Nephron (organoid): ENCODE results near the gene TENM4.
"Not testable (repeated sequence)": the region's sequence is repeated elsewhere in the genome, so short reads cannot be mapped to it uniquely, and the experiment has no call there.

Source experiments
- H3K27ac Mint-ChIP-seq, 3 experiments: 2 replicates each; pipeline ENCODE4 v1.8.0; 2020; ENCODE audit warnings: mixed read lengths in 3 of 3, mild to moderate bottlenecking in 2 of 3, moderate library complexity in 1 of 3
- H3K27me3 Mint-ChIP-seq: 2 replicates; pipeline ENCODE4 v1.8.0; 2021; ENCODE audit warnings: low read depth, mild to moderate bottlenecking, moderate library complexity, mixed read lengths
- H3K36me3 Mint-ChIP-seq: 2 replicates; pipeline ENCODE4 v1.8.0; 2020; ENCODE audit warnings: low read depth, mixed read lengths
- H3K4me1 Mint-ChIP-seq: 2 replicates; pipeline ENCODE4 v1.8.0; 2020; ENCODE audit warnings: mixed read lengths
- H3K4me3 Mint-ChIP-seq, 3 experiments: 2 replicates each; pipeline ENCODE4 v1.8.0; 2020; ENCODE audit warnings: mild to moderate bottlenecking in 3 of 3, mixed read lengths in 3 of 3, moderate library complexity in 2 of 3
- H3K9me3 Mint-ChIP-seq: 2 replicates; pipeline ENCODE4 v1.8.0; 2020; ENCODE audit warnings: mixed read lengths
- TF ChIP-seq, protein P1 (sequence below), 3 experiments: fragments of 200-600 bp; sonication (generic); IDR thresholded peaks; one replicate each; pipeline ENCODE4 v1.5.0; 2021; ENCODE audit warnings: antibody characterized with exemption in 3 of 3; ENCODE audit not compliant: unreplicated experiment in 3 of 3

Gene TENM4

DNA sequence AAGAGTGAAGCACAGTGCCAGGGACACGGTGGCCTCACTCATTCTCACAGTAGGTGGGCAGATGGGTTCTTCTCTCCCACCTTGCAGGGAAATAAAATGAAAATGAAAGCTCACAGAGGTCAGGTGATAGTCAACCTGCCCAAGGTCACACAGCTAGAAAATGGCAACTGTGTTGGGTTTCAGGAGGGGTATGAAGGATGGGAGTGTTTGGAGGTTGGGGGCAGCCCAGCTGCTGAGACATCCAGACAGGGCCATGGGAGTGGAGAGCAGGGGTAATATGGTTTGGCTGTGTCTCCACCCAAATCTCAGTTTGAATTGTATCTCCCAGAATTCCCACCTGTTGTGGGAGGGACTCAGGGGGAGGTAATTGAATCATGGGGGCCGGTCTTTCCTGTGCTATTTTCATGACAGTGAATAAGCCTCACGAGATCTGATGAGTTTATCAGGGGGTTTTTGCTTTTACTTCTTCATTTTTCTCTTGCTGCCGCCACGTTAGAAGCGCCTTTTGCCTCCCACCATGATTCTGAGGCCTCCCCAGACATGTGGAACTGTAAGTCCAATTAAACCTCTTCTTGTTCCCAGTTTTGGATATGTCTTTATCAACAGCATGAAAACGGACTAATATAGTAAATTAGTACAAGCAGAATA, 247.0 kb downstream of the TENM4 start:
- peaks cover 5% of the 10 kb centered on the region for H3K4me1 Mint-ChIP-seq
- no peak overlapping the region for H3K27ac Mint-ChIP-seq
- no peak overlapping the region for H3K4me3 Mint-ChIP-seq
- TF ChIP-seq, protein P1, sequence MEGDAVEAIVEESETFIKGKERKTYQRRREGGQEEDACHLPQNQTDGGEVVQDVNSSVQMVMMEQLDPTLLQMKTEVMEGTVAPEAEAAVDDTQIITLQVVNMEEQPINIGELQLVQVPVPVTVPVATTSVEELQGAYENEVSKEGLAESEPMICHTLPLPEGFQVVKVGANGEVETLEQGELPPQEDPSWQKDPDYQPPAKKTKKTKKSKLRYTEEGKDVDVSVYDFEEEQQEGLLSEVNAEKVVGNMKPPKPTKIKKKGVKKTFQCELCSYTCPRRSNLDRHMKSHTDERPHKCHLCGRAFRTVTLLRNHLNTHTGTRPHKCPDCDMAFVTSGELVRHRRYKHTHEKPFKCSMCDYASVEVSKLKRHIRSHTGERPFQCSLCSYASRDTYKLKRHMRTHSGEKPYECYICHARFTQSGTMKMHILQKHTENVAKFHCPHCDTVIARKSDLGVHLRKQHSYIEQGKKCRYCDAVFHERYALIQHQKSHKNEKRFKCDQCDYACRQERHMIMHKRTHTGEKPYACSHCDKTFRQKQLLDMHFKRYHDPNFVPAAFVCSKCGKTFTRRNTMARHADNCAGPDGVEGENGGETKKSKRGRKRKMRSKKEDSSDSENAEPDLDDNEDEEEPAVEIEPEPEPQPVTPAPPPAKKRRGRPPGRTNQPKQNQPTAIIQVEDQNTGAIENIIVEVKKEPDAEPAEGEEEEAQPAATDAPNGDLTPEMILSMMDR (IDR thresholded peaks at IDR 0.05; ENCODE audit: unreplicated experiment in 3 of 3), result no peak
- peaks cover 46% of the 10 kb centered on the region for H3K36me3 Mint-ChIP-seq
- peaks cover 13% of the 10 kb centered on the region for H3K9me3 Mint-ChIP-seq
- H3K27me3 Mint-ChIP-seq, result peaks cover 4% of the 10 kb centered on the region

DNA sequence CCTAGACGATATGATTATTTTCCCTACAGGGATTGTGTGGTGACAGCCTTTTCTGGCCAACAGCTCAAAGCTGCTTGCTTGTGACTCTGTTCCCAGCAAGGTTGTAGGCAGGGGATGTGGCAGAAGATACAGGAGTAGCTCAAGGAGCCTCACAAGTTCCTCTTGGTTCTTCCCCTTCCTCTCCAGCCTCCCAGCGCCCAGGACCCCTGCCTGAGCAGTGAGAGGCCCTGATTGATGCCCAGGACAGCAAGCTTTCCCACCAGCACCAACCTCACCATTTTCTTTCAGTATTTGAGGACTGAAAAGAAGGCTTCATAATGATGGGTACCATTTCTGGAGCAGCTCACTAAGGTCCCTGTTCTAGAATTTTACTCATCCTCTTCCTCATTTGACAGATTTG, 248.0 kb downstream of the TENM4 start:
- Mint-ChIP-seq H3K27ac (no peak overlapping the region), H3K36me3 (peaks cover 47% of the 10 kb centered on the region), H3K27me3 (no peaks in the 10 kb centered on the region), H3K4me3 (no peak overlapping the region), H3K9me3 (peaks cover 13% of the 10 kb centered on the region), H3K4me1 (no peaks in the 10 kb centered on the region)
- TF ChIP-seq, protein P1 (IDR thresholded peaks at IDR 0.05; ENCODE audit: unreplicated experiment in 3 of 3), result no peak

DNA sequence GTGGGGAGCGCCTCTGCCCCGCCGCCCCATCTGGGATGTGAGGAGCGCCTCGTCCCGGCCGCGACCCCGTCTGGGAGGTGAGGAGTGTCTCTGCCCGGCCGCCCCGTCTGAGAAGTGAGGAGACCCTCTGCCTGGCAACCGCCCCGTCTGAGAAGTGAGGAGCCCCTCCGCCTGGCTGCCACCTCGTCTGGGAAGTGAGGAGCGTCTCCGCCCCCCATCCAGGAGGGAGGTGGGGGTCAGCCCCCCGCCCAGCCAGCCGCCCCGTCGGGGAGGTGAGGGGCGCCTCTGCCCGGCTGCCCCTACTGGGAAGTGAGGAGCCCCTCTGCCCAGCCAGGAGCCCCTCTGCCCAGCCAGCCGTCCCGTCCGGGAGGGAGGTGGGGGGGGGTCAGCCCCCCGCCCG, 249.1 kb downstream of the TENM4 start:
- not testable (repeated sequence) for H3K27me3 Mint-ChIP-seq, H3K4me3 Mint-ChIP-seq, H3K27ac Mint-ChIP-seq, H3K4me1 Mint-ChIP-seq
- Mint-ChIP-seq H3K36me3 (peaks cover 48% of the 10 kb centered on the region), H3K9me3 (peaks cover 13% of the 10 kb centered on the region)

DNA sequence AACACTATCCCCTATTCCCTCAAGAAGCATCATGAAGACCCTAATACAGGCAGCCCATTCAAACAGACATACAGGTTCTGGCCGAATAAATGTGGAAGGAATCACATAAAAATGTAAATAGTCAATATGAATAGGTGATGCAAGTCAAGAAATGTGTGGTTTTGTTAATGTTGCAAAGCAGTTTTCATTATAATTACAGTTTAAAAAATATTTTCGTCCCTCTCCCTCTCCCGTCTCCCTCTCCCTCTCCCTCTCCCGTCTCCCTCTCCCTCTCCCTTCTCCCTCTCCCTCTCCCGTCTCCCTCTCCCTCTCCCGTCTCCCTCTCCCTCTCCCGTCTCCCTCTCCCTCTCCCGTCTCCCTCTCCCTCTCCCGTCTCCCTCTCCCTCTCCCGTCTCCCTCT, 250.3 kb downstream of the TENM4 start:
- H3K4me1 Mint-ChIP-seq, H3K27ac Mint-ChIP-seq, H3K4me3 Mint-ChIP-seq, H3K27me3 Mint-ChIP-seq: not testable (repeated sequence)
- H3K36me3 Mint-ChIP-seq, result peaks cover 42% of the 10 kb centered on the region
- peaks cover 13% of the 10 kb centered on the region for H3K9me3 Mint-ChIP-seq

DNA sequence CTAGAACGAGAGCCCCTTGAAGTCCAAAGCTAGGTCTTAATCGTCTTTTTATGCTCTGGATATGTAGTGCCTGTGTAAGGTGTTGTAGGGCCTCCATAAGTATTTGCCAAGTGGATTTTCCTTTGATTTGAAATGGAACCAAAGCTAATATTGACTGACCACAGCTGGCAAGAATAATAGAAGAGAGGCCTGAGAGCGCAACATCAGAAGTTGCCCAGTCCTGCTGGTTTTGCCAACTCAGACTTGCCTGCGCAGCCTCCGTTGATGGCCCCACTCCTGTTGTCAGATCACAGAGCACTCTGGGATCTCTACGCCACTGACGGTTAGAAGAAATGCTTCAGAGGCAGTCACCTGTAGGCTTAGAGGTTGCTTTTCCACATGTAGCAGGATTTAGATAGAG, 251.2 kb downstream of the TENM4 start:
- Mint-ChIP-seq H3K27me3 (no peaks in the 10 kb centered on the region), H3K27ac (no peak overlapping the region), H3K4me1 (no peaks in the 10 kb centered on the region), H3K9me3 (peaks cover 13% of the 10 kb centered on the region), H3K4me3 (no peak overlapping the region), H3K36me3 (peaks cover 40% of the 10 kb centered on the region)
- TF ChIP-seq, protein P1 (IDR thresholded peaks at IDR 0.05; ENCODE audit: unreplicated experiment in 3 of 3), result no peak

DNA sequence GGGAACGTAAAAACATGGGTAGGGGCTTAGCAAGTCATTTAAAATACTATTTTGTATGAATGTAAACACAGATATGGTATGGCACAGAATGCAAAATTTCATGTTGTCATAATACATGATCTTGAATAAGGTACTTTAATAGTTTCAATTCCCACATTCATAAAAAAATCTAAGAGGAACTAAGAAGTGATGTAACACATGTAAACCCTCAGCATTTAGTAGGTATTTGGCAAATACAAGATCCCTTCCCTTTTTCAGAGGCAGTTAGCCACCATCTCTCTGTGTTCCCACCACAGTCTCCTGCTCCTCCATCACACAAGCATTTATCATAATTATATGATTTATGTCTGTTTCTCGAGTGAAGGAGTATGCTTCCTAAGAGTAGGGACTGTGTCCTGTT, 251.8 kb downstream of the TENM4 start:
- Mint-ChIP-seq H3K9me3 (peaks cover 12% of the 10 kb centered on the region), H3K36me3 (peaks cover 35% of the 10 kb centered on the region), H3K27me3 (no peaks in the 10 kb centered on the region), H3K4me3 (no peak overlapping the region), H3K4me1 (no peaks in the 10 kb centered on the region), H3K27ac (no peak overlapping the region)
- TF ChIP-seq, protein P1 (IDR thresholded peaks at IDR 0.05; ENCODE audit: unreplicated experiment in 3 of 3), result no peak

DNA sequence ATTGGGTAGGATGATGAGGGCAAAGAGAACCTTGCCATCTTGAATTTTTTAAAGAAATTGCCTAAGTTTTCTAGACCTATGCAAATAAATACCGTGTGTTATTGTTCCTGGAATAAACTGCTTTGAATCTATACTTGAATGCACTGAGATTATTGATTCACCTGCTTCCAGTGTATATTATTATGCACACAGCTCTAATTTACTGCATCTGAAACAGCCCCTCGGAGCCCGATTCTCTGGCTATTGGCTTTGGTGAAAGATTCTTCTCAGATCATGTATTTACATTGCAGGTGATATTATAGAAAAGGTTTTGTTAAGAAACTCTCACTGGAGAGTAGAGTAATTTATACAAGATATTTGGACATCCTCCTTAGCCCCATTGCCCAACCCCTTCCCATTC, 254.2 kb downstream of the TENM4 start:
- no peaks in the 10 kb centered on the region for H3K27me3 Mint-ChIP-seq
- H3K9me3 Mint-ChIP-seq, result peaks cover 9% of the 10 kb centered on the region
- H3K27ac Mint-ChIP-seq, result no peak overlapping the region
- no peak overlapping the region for H3K4me3 Mint-ChIP-seq
- H3K36me3 Mint-ChIP-seq, result peaks cover 24% of the 10 kb centered on the region
- no peaks in the 10 kb centered on the region for H3K4me1 Mint-ChIP-seq
- TF ChIP-seq, protein P1 (IDR thresholded peaks at IDR 0.05; ENCODE audit: unreplicated experiment in 3 of 3), result no peak
